Muscle of leg (tissue), 11 donors: Measurements from ENCODE around the gene CTAG1B. TPM values are rescaled to one million over a fixed set of nuclear protein-coding genes. Genes with fewer than 3 reads are reported as not detected.
"Not testable (repeated sequence)": the region's sequence is repeated elsewhere in the genome, so short reads cannot be mapped to it uniquely, and the experiment has no call there.

Experiments used
- DNase-seq: peaks from one replicate; pipeline ENCODE4 v3.0.0; 2013
- H3K27ac ChIP-seq: one replicate; pipeline ENCODE4 v1.5.1; 2013; ENCODE audit warnings: mild to moderate bottlenecking, low read length, control low read depth
- H3K27me3 ChIP-seq: one replicate; pipeline ENCODE4 v1.6.1; 2013; ENCODE audit warnings: low read length; ENCODE audit not compliant: control insufficient read depth, insufficient read depth
- H3K36me3 ChIP-seq: one replicate; pipeline ENCODE4 v1.6.1; 2013; ENCODE audit warnings: low read length; ENCODE audit not compliant: control insufficient read depth, insufficient read depth
- H3K4me1 ChIP-seq: one replicate; pipeline ENCODE4 v1.6.1; 2013; ENCODE audit warnings: low read length; ENCODE audit not compliant: control insufficient read depth, insufficient read depth
- H3K4me3 ChIP-seq: one replicate; pipeline ENCODE4 v1.5.1; 2013; ENCODE audit warnings: low read length, control low read depth
- H3K9me3 ChIP-seq: replicated peaks from 2 replicates; pipeline ENCODE4 v1.6.1; 2013; ENCODE audit warnings: low read depth, low read length; ENCODE audit not compliant: control insufficient read depth
- WGBS: methylation state at CpG from one replicate; pipeline ENCODE4 v1.1.5; 2013; ENCODE audit warnings: missing lambda C conversion rate; ENCODE audit not compliant: insufficient coverage; 5-methylcytosine and 5-hydroxymethylcytosine counted together
- polyA plus RNA-seq, 8 donors: library from polyadenylated mRNA; unstranded; fragments of 120-200 nt; gene quantifications; one replicate each; pipeline versions ENCODE4 v1.2.1 to v1.2.3, GENCODE V29; 2013; ENCODE audit warnings: inconsistent platforms in 1 of 8, low replicate concordance in 1 of 8; ENCODE audit not compliant: insufficient read length in 8 of 8, insufficient read depth in 1 of 8
- total RNA-seq: library from RNA; stranded (reverse); fragments of 120-200 nt; gene quantifications from one replicate; pipeline ENCODE4 v1.2.4, GENCODE V29; 2013

The CTAG1B gene
- total and polyA plus RNA-seq, 9 donors: not detected

DNA sequence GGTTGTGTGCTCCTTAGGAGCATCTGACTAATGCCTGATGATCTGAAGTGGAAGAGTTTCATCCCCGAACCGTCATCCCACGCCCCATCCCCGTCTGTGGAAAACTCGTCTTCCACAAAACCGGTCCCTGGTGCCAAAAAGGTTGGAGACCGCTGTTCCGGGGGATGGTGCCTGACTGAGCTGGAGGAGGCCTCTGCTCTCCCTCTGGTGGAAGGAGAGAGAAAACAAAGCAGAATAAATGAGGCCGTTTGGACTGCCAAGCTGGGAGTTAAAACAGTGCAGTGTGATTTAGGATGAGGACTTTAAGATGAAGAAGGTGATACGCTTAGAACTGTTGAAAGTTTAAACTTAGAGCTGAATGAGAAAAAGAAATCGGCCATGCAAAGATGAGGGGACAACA, 14.6 kb upstream of the CTAG1B start:
- H3K4me1 ChIP-seq, H3K9me3 ChIP-seq, H3K27me3 ChIP-seq, DNase-seq, H3K4me3 ChIP-seq, H3K27ac ChIP-seq, H3K36me3 ChIP-seq: not testable (repeated sequence)
- no CpG with 5 or more reads among the region's 11 CpGs for WGBS

DNA sequence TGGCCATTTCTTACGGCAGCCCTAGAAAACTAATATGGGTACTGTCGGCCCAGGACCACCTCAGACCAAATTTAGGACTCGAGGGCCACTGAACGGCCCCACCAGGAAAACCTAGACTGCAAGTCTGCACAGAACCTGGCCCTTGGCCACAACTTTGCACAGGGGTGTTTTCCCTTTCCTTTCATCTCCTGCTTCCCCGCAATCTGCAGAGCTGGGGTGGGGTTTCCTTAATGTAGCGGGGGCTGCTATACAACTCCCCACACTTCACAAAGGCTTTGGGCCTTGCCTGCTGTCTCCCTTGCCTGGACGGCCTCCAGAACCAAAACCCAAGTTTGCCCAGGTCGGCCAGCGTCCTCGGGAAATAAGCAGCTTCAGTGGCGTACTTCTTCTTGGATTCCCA, 11.9 kb upstream of the CTAG1B start:
- H3K9me3 ChIP-seq, H3K27me3 ChIP-seq, H3K36me3 ChIP-seq, H3K27ac ChIP-seq, H3K4me3 ChIP-seq, DNase-seq, H3K4me1 ChIP-seq: not testable (repeated sequence)
- no CpG with 5 or more reads among the region's 11 CpGs for WGBS

DNA sequence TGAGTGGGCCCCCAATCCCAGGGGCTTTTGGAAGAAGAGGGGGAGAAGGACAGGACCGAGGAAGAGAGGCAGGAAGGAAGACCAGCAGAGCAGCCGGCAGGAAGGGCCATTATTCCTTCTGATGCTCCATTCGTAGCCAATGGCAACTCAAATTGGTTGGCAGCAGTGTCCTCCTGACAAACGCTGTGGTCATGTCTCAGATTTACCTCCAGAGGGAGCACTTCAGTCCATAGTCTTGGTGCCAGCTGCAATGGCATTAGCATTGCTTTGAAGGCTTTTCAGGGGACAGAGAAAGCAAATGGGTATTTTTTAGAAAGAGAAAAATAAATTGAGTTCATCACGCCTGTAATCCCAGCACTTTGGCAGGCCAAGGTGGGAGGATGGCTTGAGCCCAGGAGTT, 9.9 kb upstream of the CTAG1B start:
- H3K9me3 ChIP-seq, DNase-seq, H3K4me3 ChIP-seq, H3K27ac ChIP-seq, H3K27me3 ChIP-seq, H3K4me1 ChIP-seq, H3K36me3 ChIP-seq: not testable (repeated sequence)
- WGBS: no CpG with 5 or more reads among the region's 5 CpGs

DNA sequence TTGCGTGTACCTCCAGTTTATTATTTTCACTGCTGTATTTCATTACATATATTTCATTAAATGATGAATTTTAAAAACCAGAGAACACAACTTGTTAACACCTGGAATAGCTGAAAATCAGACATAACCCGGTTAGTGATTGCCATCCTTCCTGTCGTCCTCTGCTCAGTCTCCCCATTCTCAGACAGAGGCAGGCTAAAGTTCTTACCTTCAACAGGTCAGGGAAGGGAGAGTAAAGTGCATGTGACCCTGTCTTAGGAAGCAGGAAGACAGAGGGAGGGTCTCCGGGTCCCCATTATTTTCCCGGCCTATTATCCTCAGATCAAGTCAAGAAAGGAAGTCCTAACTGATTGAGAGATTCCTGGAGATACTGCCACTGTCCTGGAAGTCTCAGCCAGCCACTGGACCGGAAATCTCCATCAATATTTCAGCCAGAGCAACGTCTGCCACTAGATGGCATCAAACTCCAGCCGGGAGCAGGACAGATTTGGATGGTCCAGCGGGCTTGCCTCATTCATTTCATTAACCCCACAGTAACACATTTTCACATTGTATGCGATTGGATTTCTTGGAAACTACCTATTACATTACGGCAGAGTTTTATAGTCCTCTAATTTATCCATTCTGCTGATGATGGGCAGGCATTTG, 1.8 kb upstream of the CTAG1B start:
- no CpG with 5 or more reads among the region's 11 CpGs for WGBS
- not testable (repeated sequence) for H3K36me3 ChIP-seq, H3K27me3 ChIP-seq, H3K4me1 ChIP-seq, H3K27ac ChIP-seq, H3K9me3 ChIP-seq, DNase-seq, H3K4me3 ChIP-seq

DNA sequence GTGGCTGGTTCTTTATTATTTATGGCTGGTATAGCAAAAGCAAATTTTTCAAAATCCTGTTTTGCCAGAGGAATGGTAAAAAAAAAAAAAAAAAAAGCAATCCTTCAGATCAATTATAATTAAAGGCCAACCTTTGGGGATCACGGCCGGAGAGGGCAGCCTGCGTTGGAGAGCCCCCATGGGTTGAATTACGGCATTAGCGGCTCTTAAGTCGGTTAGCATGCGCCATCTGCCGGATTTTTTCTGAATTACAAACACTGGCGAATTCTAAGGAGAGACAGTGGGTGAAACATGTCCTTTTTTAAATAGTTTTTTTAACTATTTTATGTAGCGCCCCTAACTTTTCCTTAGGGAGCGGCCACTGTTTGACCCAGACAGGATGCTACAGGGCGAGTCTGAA, 5.5 kb downstream of the CTAG1B start:
- not testable (repeated sequence) for DNase-seq, H3K9me3 ChIP-seq, H3K27me3 ChIP-seq, H3K4me1 ChIP-seq, H3K27ac ChIP-seq, H3K36me3 ChIP-seq, H3K4me3 ChIP-seq
- WGBS: no CpG with 5 or more reads among the region's 12 CpGs

DNA sequence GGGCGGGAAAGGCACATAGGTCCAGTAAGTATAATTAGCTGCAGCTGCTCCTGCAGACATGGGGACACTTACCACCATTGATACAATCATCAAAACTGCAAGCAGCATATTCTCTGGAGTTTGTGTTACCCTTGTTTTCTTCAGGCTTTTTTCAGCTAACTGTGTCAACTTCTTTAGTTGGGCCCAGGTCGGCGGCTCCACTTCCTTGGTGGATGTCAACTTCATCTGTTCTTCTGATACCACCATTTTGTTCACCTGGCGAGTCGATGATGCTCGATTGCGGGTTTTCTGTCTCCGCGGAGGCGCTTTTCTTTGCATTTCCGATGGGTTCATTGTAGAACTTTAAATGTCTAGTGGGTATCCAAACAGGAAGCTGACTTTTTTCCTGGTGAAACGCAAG, 7.9 kb downstream of the CTAG1B start:
- not testable (repeated sequence) for DNase-seq, H3K9me3 ChIP-seq, H3K4me1 ChIP-seq, H3K27ac ChIP-seq, H3K27me3 ChIP-seq, H3K4me3 ChIP-seq, H3K36me3 ChIP-seq
- 92% methylated on average over 2 of the region's 12 CpGs for WGBS

DNA sequence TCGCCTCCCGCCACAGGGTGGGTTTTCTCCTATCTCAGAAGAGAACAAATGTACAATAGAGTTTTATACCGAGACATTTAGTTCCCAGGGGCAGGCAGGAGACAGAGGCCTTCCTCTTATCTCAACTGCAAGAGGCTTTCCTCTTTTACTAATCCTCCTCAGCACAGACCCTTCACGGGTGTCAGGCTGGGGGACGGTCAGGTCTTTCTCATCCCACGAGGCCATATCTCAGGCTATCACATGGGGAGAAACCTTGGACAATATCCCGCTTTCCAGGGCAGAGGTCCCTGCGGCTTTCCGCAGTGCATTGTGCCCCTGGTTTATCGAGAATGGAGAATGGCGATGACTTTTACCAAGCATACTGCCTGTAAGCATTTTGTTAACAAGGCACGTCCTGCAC, 10.3 kb downstream of the CTAG1B start:
- H3K27ac ChIP-seq, H3K4me3 ChIP-seq, H3K27me3 ChIP-seq, DNase-seq, H3K36me3 ChIP-seq, H3K9me3 ChIP-seq, H3K4me1 ChIP-seq: not testable (repeated sequence)
- 64% methylated on average over 6 of the region's 12 CpGs for WGBS

DNA sequence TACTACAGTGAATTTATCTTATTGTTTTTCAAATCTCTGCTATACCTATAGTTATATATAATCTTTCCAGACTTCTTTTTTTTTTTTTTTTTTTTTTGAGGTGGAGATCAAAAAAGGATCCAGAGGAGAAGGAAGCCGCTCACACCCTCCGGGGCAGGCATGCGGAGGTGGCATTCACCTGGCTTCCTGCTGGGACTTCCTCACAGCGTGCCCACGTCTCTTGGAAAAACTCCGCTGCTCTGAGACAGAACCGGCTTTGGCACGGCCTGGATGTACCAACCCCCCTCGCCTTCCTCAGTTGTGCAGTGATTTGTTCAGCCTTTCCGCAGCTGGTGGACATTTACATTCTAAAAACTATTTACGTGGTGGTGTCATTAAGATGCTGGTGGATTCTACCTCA, 11.1 kb downstream of the CTAG1B start:
- H3K27me3 ChIP-seq, H3K36me3 ChIP-seq, H3K9me3 ChIP-seq, H3K4me3 ChIP-seq, H3K27ac ChIP-seq, H3K4me1 ChIP-seq, DNase-seq: not testable (repeated sequence)
- WGBS: no CpG with 5 or more reads among the region's 11 CpGs

DNA sequence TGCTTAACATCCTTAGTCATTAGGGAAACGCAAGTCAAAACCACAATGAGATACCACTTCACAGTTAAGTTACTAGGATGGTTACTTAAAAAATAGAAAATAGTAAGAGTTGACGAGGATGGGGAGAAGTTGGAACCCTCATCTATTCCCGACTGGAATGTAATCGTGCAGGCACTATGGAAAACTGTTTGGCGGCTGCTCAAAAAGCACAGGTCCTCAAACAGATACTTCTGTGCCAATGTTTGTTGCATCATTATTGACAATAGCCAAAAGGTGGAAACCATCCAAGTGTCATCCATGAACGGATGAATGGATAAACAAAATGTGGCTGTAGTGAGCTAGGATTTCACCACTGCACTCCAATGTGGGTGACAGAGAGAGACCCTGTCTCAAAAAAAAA, 11.7 kb downstream of the CTAG1B start:
- no peaks in the 10 kb centered on the region for H3K36me3 ChIP-seq
- WGBS: 55% methylated on average over 2 of the region's 6 CpGs
- no peak overlapping the region for H3K27ac ChIP-seq
- peaks cover 4% of the 10 kb centered on the region for H3K27me3 ChIP-seq
- no peak overlapping the region for H3K4me3 ChIP-seq
- H3K9me3 ChIP-seq: no peaks in the 10 kb centered on the region
- no peaks in the 10 kb centered on the region for H3K4me1 ChIP-seq
- no peak for DNase-seq

DNA sequence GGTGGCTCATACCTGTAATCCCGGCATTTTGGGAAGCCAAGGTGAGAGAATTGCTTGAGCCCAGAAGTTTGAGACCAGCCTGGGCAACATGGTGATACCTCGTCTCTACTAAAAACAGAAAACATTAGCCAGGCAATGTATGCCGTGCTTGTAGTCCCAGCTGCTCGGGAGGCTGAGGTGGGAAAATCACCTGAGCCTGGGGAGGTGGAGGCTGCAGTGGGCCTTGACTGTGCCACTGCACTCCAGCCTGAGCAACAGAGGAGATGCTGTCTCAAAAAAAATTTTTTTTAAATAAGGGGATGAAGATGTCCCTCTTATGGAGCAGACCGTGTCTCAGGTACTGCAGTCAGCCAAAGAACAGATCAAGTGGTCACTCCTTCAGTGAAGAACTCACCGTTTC, 13.5 kb downstream of the CTAG1B start:
- H3K4me3 ChIP-seq: no peak overlapping the region
- 83% methylated on average over 5 of the region's 6 CpGs for WGBS
- DNase-seq: no peak

More for the DNA sequence above, 13.5 kb downstream of the CTAG1B start:
- H3K27ac ChIP-seq: no peak overlapping the region
- no peaks in the 10 kb centered on the region for H3K9me3 ChIP-seq
- H3K27me3 ChIP-seq: peaks cover 4% of the 10 kb centered on the region
- no peaks in the 10 kb centered on the region for H3K4me1 ChIP-seq
- H3K36me3 ChIP-seq: no peaks in the 10 kb centered on the region
